H1 (cell line): Measurements from ENCODE around the gene MZF1. TPM values are rescaled to one million over a fixed set of nuclear protein-coding genes. Genes with fewer than 3 reads are reported as not detected.

Experiments used
- CTCF ChIA-PET: fragments of 300-600 bp; sonication (Branson Sonifier 250); formaldehyde crosslinking; loops from one replicate; lab custom pipeline; 2021; ENCODE audit not compliant: partially characterized antibody; lab: Charles Lee
- POLR2A ChIA-PET: fragments of 300-600 bp; sonication (Branson Sonifier 250); formaldehyde crosslinking; loops from one replicate; lab custom pipeline; 2021; ENCODE audit warnings: inconsistent platforms; ENCODE audit not compliant: partially characterized antibody; lab: Charles Lee
- DNase-seq, 2 experiments: peaks; one replicate each; pipeline versions ENCODE4 v3.0.0 to v3.0.0-alpha.2; 2010 to 2022; ENCODE audit warnings: low spot score in 2 of 2, low read depth in 1 of 2, mixed read lengths in 1 of 2
- FAIRE-seq: peaks from 2 replicates; lab custom pipeline; 2011; peaks lifted over from hg19 to GRCh38; lab: Jason Lieb, UNC
- H2AFZ ChIP-seq: 2 replicates; pipeline ENCODE4 v1.8.1; 2012; ENCODE audit warnings: low read length, inconsistent platforms
- H2AK5ac ChIP-seq: 2 replicates; pipeline ENCODE4 v1.6.1; 2013; ENCODE audit warnings: low read depth, low read length
- H2BK120ac ChIP-seq: replicated peaks from 2 replicates; pipeline ENCODE3; 2013; ENCODE audit warnings: low read depth, low read length, inconsistent platforms
- H2BK12ac ChIP-seq: 2 replicates; pipeline ENCODE4 v1.6.1; 2013; ENCODE audit warnings: low read depth, low read length
- H2BK15ac ChIP-seq: 2 replicates; pipeline ENCODE4 v1.6.1; 2013; ENCODE audit warnings: low read length
- H2BK20ac ChIP-seq: 2 replicates; pipeline ENCODE4 v1.6.1; 2013; ENCODE audit warnings: low read length
- H2BK5ac ChIP-seq: 2 replicates; pipeline ENCODE4 v1.6.1; 2013; ENCODE audit warnings: low read depth, low read length
- H3K14ac ChIP-seq: 2 replicates; pipeline ENCODE4 v1.6.1; 2013; ENCODE audit warnings: inconsistent platforms; ENCODE audit not compliant: insufficient read length
- H3K18ac ChIP-seq: 2 replicates; pipeline ENCODE4 v1.6.1; 2013; ENCODE audit warnings: low read length; ENCODE audit errors: extremely low read depth
- H3K23ac ChIP-seq: 2 replicates; pipeline ENCODE4 v1.6.1; 2013; ENCODE audit warnings: inconsistent platforms; ENCODE audit not compliant: insufficient read length
- H3K23me2 ChIP-seq: 2 replicates; pipeline ENCODE4 v1.6.1; 2013; ENCODE audit warnings: low read depth, low read length
- H3K27ac ChIP-seq: 2 replicates; pipeline ENCODE4 v1.6.1; 2011; ENCODE audit warnings: low read depth, low read length, inconsistent platforms
- H3K27me3 ChIP-seq, 4 experiments: replicated peaks in 1 of 4; 1 replicate in 1 of 4; 2 replicates in 3 of 4; pipeline versions ENCODE4 v1.6.1 to v1.8.1; 2011 to 2013; ENCODE audit warnings: low read length in 3 of 4, mild to moderate bottlenecking in 3 of 4, inconsistent platforms in 2 of 4, mixed read lengths in 2 of 4, moderate library complexity in 1 of 4; ENCODE audit not compliant: control insufficient read depth in 3 of 4, insufficient read depth in 3 of 4; ENCODE audit errors: extremely low read depth in 1 of 4
- H3K36me3 ChIP-seq, 4 experiments: 2 replicates each; pipeline versions ENCODE4 v1.6.1 to v1.8.1; 2011 to 2013; ENCODE audit warnings: mild to moderate bottlenecking in 4 of 4, low read length in 3 of 4, moderate library complexity in 2 of 4, control low read depth in 1 of 4, inconsistent platforms in 1 of 4; ENCODE audit not compliant: insufficient read depth in 4 of 4, control insufficient read depth in 2 of 4
- H3K4ac ChIP-seq: replicated peaks from 2 replicates; pipeline ENCODE3; 2013; ENCODE audit warnings: low read length, low read depth, mixed read lengths, inconsistent platforms; ENCODE audit not compliant: insufficient read length
- H3K4me1 ChIP-seq, 4 experiments: replicated peaks in 1 of 4; 1 replicate in 1 of 4; 2 replicates in 3 of 4; pipeline versions ENCODE4 v1.6.1 to v1.8.1; 2011 to 2013; ENCODE audit warnings: low read length in 3 of 4, inconsistent platforms in 2 of 4, mixed read lengths in 1 of 4; ENCODE audit not compliant: insufficient read depth in 4 of 4, control insufficient read depth in 3 of 4
- H3K4me2 ChIP-seq, 2 experiments: 2 replicates each; pipeline versions ENCODE4 v1.6.1 to v1.8.1; 2011 to 2013; ENCODE audit warnings: low read depth in 2 of 2, low read length in 2 of 2, control low read depth in 1 of 2, inconsistent platforms in 1 of 2, mild to moderate bottlenecking in 1 of 2; ENCODE audit not compliant: insufficient read depth in 1 of 2
- H3K4me3 ChIP-seq, 4 experiments: fragments of 200-600, 300-600 bp in 1 of 4; sonication (generic), shearing (Covaris generic), sonication (Bioruptor Twin) in 1 of 4; 2 replicates each; pipeline versions ENCODE4 v1.5.1 to v1.8.1; 2011 to 2016; ENCODE audit warnings: low read length in 4 of 4, low read depth in 3 of 4, control low read depth in 2 of 4, inconsistent platforms in 2 of 4, mild to moderate bottlenecking in 2 of 4, mixed read lengths in 1 of 4, moderate library complexity in 1 of 4; ENCODE audit not compliant: insufficient read depth in 2 of 4; ENCODE audit errors: extremely low read depth in 1 of 4
- H3K56ac ChIP-seq: replicated peaks from 2 replicates; pipeline ENCODE3; 2013; ENCODE audit warnings: low read depth, mild to moderate bottlenecking, mixed read lengths, low read length, inconsistent platforms; ENCODE audit not compliant: insufficient read length
- H3K79me1 ChIP-seq: 2 replicates; pipeline ENCODE4 v1.6.1; 2013; ENCODE audit warnings: low read depth, low read length, control low read depth
- H3K79me2 ChIP-seq, 2 experiments: 2 replicates each; pipeline versions ENCODE4 v1.6.1 to v1.8.1; 2012 to 2013; ENCODE audit warnings: low read length in 2 of 2, mild to moderate bottlenecking in 2 of 2, inconsistent platforms in 1 of 2; ENCODE audit not compliant: insufficient read depth in 2 of 2, control insufficient read depth in 1 of 2
- H3K9ac ChIP-seq, 4 experiments: replicated peaks in 1 of 4; 1 replicate in 1 of 4; 2 replicates in 3 of 4; pipeline versions ENCODE4 v1.6.1 to v1.8.1; 2011 to 2013; ENCODE audit warnings: low read depth in 3 of 4, low read length in 3 of 4, control low read depth in 2 of 4, mild to moderate bottlenecking in 2 of 4, moderate library complexity in 2 of 4, inconsistent platforms in 1 of 4; ENCODE audit errors: extremely low read depth in 1 of 4
- H3K9me3 ChIP-seq, 2 experiments: 2 replicates each; pipeline versions ENCODE4 v1.6.1 to v1.8.1; 2012 to 2013; ENCODE audit warnings: mild to moderate bottlenecking in 2 of 2, moderate library complexity in 2 of 2, control low read depth in 1 of 2, inconsistent platforms in 1 of 2, low read depth in 1 of 2, low read length in 1 of 2, mixed read lengths in 1 of 2; ENCODE audit not compliant: insufficient read depth in 2 of 2
- H4K20me1 ChIP-seq, 2 experiments: replicated peaks in 1 of 2; 2 replicates each; pipeline versions ENCODE3 to v1.8.1; 2011 to 2013; ENCODE audit warnings: inconsistent platforms in 2 of 2, low read length in 2 of 2, mild to moderate bottlenecking in 1 of 2; ENCODE audit not compliant: insufficient read depth in 2 of 2, control insufficient read depth in 1 of 2
- H4K5ac ChIP-seq: 2 replicates; pipeline ENCODE4 v1.6.1; 2013; ENCODE audit warnings: low read length, low read depth, mixed read lengths, inconsistent platforms; ENCODE audit not compliant: insufficient read length
- H4K8ac ChIP-seq: 2 replicates; pipeline ENCODE4 v1.8.0; 2013; ENCODE audit warnings: mild to moderate bottlenecking, moderate library complexity, low read length, inconsistent platforms; ENCODE audit not compliant: insufficient read depth; ENCODE audit errors: extremely low read depth
- H4K91ac ChIP-seq: replicated peaks from 2 replicates; pipeline ENCODE3; 2013; ENCODE audit warnings: low read length, mixed read lengths, inconsistent platforms; ENCODE audit not compliant: insufficient read length
- ASH2L ChIP-seq: fragments of 200-600, 300-600 bp; sonication (generic); IDR thresholded peaks from one replicate; pipeline ENCODE4 v1.7.1; 2017; ENCODE audit warnings: low read length
- EGR1 ChIP-seq: IDR thresholded peaks from 2 replicates; pipeline ENCODE4 v1.6.1; 2011; ENCODE audit warnings: low read depth, low read length, borderline replicate concordance
- GTF2F1 ChIP-seq: IDR thresholded peaks from 2 replicates; pipeline ENCODE4 v1.6.1; 2012; ENCODE audit warnings: low read depth, low read length, improper control_type of control experiment, borderline replicate concordance
- HDAC2 ChIP-seq, 2 experiments: fragments of 300-600 bp in 1 of 2; sonication (generic) in 1 of 2; IDR thresholded peaks; 2 replicates each; pipeline ENCODE4 v1.6.1; 2011 to 2012; ENCODE audit warnings: low read depth in 2 of 2, low read length in 2 of 2, mild to moderate bottlenecking in 2 of 2, moderate library complexity in 2 of 2, borderline replicate concordance in 1 of 2, inconsistent platforms in 1 of 2
- RXRA ChIP-seq: IDR thresholded peaks from 2 replicates; pipeline ENCODE4 v1.6.1; 2011; ENCODE audit warnings: low read depth, mild to moderate bottlenecking, low read length, moderate library complexity; ENCODE audit not compliant: insufficient read depth
- TAF1 ChIP-seq: IDR thresholded peaks from 2 replicates; pipeline ENCODE4 v1.6.1; 2011; ENCODE audit warnings: mild to moderate bottlenecking, low read depth, low read length
- TAF7 ChIP-seq: optimal IDR thresholded peaks from 2 replicates; pipeline ENCODE3; 2011; ENCODE audit warnings: low read depth, mild to moderate bottlenecking, inconsistent platforms, low read length, moderate library complexity, borderline replicate concordance
- USF2 ChIP-seq: IDR thresholded peaks from 2 replicates; pipeline ENCODE4 v1.6.1; 2011; ENCODE audit warnings: low read length, improper control_type of control experiment
- WGBS, 2 experiments: shearing (Covaris generic) in 1 of 2; methylation state at CpG; one replicate each; pipeline versions ENCODE4 v1.1.6 to v1.1.7; 2013 to 2015; ENCODE audit warnings: low lambda C conversion rate in 2 of 2, mixed read lengths in 2 of 2, inconsistent platforms in 1 of 2, low coverage in 1 of 2, missing lambda C conversion rate in 1 of 2; ENCODE audit not compliant: insufficient replicate concordance in 2 of 2, insufficient coverage in 1 of 2, insufficient read length in 1 of 2; ENCODE audit errors: extremely low coverage in 1 of 2, missing lambda C conversion rate in 1 of 2; 5-methylcytosine and 5-hydroxymethylcytosine counted together
- polyA plus RNA-seq, 7 experiments: library from polyadenylated mRNA; depleted of rRNA in 3 of 7; stranded (reverse) in 5 of 7; unstranded in 2 of 7; fragments of >200 nt in 5 of 7; fragments of 200-250 nt in 2 of 7; gene quantifications; 1 replicate in 5 of 7; 2 replicates in 1 of 7; 4 replicates in 1 of 7; pipeline versions ENCODE4 v1.2.1 to v1.2.3, GENCODE V29; 2011 to 2013; ENCODE audit warnings: missing spikeins in 2 of 7, mixed read lengths in 2 of 7
- total RNA-seq: library from RNA; stranded (reverse); fragmentation: NEBNext Ultra II Directional; extraction: Animal tissue kit (Norgen Biotek cat#: 25700); gene quantifications from 2 replicates; pipeline ENCODE4 v1.2.1, GENCODE V29; 2021

MZF1 gene
- total and polyA plus RNA-seq, 2 of the 8 experiments (the other 6 are each of a cell fraction or from before 2014, with no cell fraction given): 15.2 to 25.0 TPM

DNA sequence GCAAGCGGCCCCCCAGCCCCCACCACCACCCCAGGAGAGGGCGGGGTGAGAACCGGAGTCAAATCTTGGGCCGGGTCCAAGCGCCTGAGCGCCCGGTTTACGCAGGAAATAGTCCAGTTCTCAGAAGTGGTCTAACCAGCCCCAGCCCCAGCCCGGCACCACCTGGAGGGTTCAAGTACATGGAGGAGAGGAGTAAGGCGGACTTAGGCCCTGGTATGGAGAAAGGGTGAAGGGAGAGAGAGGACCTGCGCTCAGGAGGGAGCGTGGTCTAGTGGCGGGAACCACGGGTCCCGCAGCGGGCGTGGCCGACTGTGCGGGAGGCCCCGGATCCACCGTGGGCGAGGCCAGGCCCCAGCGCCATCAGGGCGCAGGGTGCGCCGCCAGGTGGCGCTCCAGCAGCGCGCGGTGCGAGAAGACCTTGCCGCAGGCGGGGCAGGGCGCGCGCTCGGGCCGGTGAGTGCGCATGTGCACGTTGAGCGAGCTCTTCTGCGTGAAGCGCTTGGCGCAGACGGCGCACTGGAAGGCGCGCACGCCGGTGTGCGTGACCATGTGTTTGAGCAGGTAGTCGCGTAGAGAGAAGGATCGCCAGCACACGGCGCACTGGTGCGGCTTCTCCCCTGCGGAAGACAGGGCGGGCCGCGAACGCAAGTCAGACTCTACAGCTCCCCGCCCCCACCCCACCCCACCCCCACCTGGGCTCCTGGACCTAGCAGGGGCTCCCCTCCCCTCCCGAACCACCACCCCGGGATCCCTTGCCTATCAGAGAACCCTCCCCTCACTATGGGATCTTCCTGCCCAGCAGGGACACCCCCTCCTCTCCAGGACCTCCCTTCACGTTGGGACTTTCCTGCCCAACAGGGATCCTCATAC lies 59.2 kb downstream of the MZF1 start:
- Histone ChIP-seq H4K20me1 (peaks cover 2 to 9% of the 10 kb centered on the region in 2 experiments), H4K5ac (peak overlapping the region; percentile 75), H3K23me2 (peaks cover 11% of the 10 kb centered on the region), H2BK5ac (peak overlapping the region; percentile 80), H3K4me1 (peaks cover 0 to 28% (median 16%) of the 10 kb centered on the region in 4 experiments; a peak in 6 of 7 replicates), H3K4me2 (peak overlapping the region; percentile 58 to 93), H3K27me3 (no peaks in the 10 kb centered on the region), H3K36me3 (peaks cover 0 to 9% (median 2%) of the 10 kb centered on the region in 4 experiments; a peak in 2 of 8 replicates), H3K27ac (peak overlapping the region; percentile 56; the same call in 1 of the 2 replicates), H3K79me1 (peaks cover 5% of the 10 kb centered on the region), H2BK120ac (no peak overlapping the region), H3K9me3 (no peaks in the 10 kb centered on the region), H2AFZ (peak overlapping the region; percentile 69; the same call in 1 of the 2 replicates), H3K18ac (peak overlapping the region; percentile 67; the same call in 1 of the 2 replicates), H3K4ac (peak overlapping the region; percentile 41), H2AK5ac (peak overlapping the region; percentile 29; the same call in 1 of the 2 replicates), H3K56ac (peak overlapping the region; percentile 36), H3K79me2 (peaks cover 0 to 17% of the 10 kb centered on the region in 2 experiments; a peak in 1 of 4 replicates), H2BK15ac (no peak overlapping the region), H3K23ac (no peak overlapping the region), H3K4me3 (peak overlapping the region; percentile 37 to 70 (median 52)), H3K9ac (peak overlapping the region in 3 of 4 experiments; percentile 24 to 74 (median 60); a peak in 5 of 7 replicates), H4K8ac (peak overlapping the region; percentile 96), H4K91ac (peak overlapping the region; percentile 97), H3K14ac (no peak overlapping the region), H2BK20ac (no peak overlapping the region), H2BK12ac (no peak overlapping the region)
- FAIRE-seq: no peak
- 20% methylated on average over 45 of the region's 66 CpGs; no CpG with 5 or more reads in 1 of the 2 experiments for WGBS, 2 experiments
- ChIA-PET CTCF (interaction anchor here (0.6 to 1.8 kb wide), 11 partner anchors 13 to 161 kb away, joined by 3 to 10 read pairs (median 4); partner anchors contain the start of genes A1BG, UBE2M and ZNF446), POLR2A (interaction anchor here (0.5 to 21.3 kb wide), 10 partner anchors 9 to 202 kb away, joined by 3 to 650 read pairs (median 3); partner anchors contain the start of genes CHMP2A, TRIM28, UBE2M and ZNF837)
- DNase-seq: peak; percentile 92 to 97
- TF ChIP-seq GTF2F1 (no peak), EGR1 (0 out of 2 replicates have a peak, but pooled peaks have one; percentile 13), RXRA (0 out of 2 replicates have a peak, but pooled peaks have one; percentile 5), ASH2L (peak; percentile 42), HDAC2 (IDR thresholded peaks at IDR 0.05; ENCODE audit: borderline replicate concordance in 1 of 2, low read depth in 2 of 2, low read length in 2 of 2) (0 out of 4 replicates have a peak, but pooled peaks of 1 of the 2 experiments have one; percentile 6), USF2 (peak; percentile 39; the same call in 1 of the 2 replicates), TAF1 (peak; percentile 75), TAF7 (peak; percentile 66)
